HG03469 (cell line): Measurements from ENCODE around the gene OR6C6.
"Not testable (repeated sequence)": the region's sequence is repeated elsewhere in the genome, so short reads cannot be mapped to it uniquely, and the experiment has no call there.

Source experiments
- ATAC-seq: cut with Tn5 transposase; IDR thresholded peaks from one replicate; pipeline ENCODE4 v1.9.1; 2021; ENCODE audit warnings: mild to moderate bottlenecking, moderate library complexity, moderate number of reproducible peaks; ENCODE audit not compliant: unreplicated experiment

OR6C6 gene

DNA sequence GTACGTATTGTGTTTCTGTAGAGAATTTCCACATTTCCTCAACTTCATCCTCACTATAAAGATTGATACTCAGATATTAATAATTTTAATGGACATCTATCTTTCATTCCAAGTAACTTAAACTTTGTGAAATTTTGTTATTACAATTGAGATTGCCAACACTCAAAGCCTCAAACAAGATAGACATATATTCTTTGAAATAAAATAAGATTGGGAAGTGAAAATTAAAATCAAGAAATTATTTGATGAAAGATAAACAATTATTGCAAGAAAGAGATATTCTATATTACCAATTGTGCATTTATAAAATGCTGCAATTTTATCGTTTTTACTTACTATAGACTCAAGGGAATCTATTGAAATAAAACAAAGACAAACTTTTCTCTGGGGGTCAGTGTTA is at the start of gene OR6C6:
Gene OR6C6 (minus strand): TSS at position 101 of the 400 bp plus-strand sequence. CDS start 1,337 bp downstream, outside the sequence.
- no peak for ATAC-seq

DNA sequence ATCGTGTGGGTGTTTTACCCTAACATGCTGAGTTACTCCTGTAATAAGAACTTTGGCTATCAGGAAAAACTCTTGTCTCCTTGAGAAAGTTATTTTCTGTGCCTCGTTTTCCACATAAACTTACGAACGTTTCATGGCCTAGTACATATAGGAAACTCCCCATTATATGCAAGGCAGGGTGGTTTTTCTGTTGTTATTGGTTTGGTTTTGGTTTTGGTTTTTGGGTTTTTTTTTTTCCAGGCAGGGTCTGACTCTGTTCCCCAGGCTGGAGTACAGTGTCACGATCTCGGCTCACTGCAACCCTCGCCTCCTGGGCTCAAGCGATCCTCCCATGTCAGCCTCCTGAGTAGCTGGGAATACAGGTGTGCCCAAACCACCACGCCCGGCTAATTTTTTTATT is 39.6 kb upstream of the OR6C6 start:
- ATAC-seq, result no peak

DNA sequence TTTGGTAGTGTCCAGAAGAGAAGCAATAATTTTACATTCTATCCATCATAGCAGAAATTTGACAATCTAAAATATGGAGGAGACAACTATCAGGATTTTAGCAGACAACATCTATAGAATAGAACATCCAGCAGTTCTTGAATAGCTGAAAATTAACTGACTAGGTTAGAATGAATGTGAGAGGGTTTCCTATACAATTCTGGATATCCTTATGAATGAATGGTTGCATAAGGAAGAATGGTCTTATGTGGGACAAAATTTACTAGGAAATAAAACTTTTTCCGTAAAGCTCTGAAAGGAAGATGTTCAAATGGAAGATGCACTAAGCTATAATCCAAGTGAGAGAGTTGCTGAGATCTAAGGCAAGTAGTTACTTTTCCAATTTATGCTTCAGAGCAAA is 34.1 kb upstream of the OR6C6 start, which contains the start of gene OR6C3:
Gene OR6C3 (plus strand): TSS at position 301 of the 400 bp plus-strand sequence. CDS start 955 bp downstream, outside the sequence.
- no peak for ATAC-seq

DNA sequence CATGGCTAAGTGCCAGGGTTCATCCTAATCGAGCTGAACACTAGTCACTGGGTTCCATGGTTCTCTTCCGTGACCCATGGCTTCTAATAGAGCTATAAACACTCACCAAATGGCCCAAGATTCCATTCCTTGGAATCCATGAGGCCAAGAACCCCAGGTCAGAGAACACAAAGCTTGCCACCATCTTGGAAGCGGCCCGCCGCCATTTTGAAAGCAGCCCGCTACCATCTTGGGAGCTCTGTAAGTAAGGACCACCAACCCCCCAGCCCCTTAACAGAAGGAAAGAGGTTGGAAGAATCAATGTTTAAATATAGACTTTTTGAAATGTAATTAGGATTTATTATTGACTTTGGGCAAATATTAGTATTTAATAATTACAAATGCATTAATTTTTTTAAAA is 29.4 kb upstream of the OR6C6 start:
- ATAC-seq, result not testable (repeated sequence)

DNA sequence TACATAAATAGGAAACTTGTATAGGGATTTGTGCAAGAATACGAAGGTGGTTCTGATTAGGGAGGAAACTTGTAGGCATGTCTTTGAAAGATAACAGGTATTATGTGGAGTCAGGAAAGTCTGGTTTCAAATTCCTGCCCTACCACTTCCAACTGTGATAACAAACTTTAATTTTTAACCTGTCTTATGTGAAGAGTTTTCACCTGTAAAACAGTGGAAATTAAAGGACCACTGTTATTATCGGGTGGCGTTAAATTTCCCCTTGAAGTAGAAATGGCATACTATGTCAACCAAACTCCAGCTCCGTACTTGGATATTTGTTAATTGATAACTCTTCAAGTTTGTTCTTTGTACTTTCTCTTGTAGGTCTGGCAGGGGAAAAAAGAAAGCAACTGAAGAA is 23.8 kb upstream of the OR6C6 start:
- ATAC-seq, result no peak

DNA sequence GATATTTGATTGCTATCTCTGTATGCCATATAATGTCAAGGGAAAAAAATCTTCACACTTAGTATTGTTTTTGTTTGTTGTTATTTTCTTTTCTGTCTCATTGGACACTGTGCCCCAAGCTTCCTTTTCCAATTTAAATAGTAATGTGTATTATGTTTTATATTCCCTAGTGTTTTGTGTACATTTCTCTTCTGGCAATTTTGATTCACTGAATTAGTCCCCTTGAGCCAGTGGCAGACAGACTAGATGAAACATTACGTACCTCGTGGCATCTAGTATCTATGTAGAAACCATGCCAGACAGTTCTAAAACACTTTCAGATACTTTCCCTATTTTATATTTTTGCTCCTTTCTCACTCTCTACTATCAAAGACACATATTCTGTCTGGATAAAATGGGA is 17.7 kb upstream of the OR6C6 start, which contains the start of gene OR6C1:
Gene OR6C1 (plus strand): TSS at position 301 of the 400 bp plus-strand sequence. CDS start 6,257 bp downstream, outside the sequence.
- no peak for ATAC-seq

DNA sequence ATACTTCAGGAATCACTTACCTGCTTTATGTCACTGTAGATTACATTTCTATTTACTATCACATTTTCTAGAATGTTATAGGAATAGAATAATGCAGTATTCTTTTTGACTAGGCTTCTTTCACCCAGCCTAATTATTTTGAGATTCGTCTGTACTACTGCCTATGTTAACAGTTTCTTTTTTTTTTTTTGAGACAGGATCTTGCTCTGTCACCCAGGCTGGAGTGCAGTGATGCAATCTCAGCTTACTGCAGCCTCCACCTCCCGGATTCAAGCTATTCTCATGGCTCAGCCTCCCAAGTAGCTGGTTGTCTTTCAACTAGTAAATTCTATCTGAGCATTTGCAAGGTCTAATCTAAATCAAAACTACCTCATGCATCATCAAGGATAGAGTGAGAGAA is 6.4 kb downstream of the OR6C6 start:
- no peak for ATAC-seq

DNA sequence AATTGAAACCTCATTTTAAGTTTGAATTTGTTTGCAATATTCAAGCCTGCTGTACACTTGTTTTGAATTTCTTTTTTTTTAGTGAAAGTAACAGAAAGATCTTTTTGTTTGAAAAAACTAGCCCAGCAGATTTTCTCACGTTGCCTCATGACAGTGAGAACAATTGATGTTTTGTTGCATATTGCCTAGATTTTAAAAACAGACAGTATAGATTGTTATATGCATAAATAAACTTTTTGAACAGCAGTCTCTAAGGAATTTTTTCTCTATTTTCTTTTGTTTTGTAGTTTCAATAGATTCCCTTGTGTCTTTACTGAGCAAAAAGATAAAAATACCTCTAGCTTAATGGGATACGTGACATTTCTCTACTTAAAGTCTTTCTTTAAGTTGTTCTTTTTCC is 15.4 kb downstream of the OR6C6 start:
- ATAC-seq, result no peak

DNA sequence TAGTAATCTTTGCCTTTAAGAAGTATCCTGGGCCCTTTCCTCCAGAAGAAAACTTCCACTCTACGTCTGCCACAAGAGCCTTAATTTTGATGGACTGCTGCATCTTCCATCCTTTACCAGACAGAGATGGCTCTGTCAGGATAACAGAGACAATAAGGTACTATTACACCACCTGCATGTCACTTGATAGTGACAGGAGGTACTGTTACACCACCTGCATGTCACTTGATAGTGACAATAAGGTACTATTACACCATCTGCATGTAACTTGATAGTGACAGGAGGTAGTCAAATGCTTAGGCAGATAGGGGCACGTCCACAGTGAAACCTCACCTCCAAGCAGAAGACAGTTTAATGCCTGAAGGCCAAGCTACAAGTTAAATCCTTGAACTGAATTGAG is 38.1 kb downstream of the OR6C6 start:
- ATAC-seq, result no peak

DNA sequence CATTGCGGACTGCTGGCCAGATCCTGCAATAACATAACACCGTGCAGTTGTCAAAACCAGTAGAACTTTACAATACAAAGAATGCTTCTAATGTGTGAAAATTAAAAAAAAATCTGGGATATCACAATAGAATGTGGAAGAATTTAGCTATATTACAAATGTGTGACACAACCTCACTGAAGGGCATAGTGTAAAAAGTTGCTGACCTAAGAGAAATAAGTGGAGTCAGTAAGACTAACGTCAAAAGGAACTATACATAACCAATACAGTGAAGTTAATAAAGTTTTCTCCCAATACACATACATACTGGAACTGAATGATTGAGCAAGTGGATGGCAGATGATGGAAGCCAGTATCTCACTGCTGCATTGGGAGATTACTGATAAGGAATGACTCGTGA is 39.5 kb downstream of the OR6C6 start:
- no peak for ATAC-seq

DNA sequence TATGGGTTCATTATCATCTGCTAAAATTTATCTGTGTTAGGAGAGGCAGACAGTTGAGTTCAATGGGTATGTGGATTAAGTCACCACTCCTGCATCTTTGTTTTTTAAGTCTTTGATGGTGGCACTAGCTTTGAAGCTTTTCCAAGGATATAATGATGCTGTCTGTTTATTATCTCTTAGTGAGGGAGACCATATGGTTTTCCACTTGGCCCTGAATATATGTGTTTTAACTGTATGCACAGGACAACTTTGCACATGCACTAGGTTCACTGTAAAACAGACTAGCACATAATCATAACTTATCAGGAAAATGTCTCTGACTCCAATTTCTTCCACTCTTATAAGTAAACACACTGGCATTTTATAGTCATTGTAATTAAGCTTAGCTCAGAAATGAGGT is 43.1 kb downstream of the OR6C6 start:
- ATAC-seq, result no peak

DNA sequence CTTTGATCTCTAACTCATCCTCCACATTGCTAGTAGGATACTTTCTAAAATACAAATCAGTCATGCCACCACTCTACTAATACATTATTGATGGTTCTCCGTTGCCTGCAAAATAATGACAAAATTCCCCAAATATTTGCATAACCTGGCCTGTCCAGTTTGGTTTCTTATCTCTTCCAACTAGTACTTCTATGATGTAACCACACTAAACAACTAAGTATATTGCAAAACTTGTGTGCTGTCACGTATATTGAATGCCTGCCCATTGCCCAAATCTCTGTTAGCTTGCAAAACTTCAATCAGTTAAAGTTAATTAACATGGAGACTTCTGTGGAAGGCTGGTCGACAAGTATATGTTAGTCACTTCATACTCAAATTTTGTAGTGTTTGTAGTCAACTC is 45.4 kb downstream of the OR6C6 start:
- no peak for ATAC-seq

DNA sequence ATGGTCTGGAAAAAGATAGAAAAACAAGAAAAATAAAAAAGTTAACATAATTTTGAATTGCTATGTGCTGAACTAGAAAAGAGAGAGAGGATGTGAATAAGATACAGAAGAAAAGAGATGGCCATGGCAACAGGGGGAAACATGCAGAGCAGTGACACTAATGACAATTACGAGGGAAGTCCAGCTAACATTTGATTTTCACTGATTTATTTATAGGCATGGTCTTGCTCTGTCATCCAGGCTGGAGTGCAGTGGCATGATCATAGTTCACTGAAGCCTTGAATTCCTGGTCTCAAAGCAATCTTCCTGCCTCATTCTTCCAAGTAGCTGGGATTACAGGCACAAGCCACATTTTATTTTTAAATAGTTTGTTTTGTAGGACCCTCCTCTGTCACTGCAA is 50.2 kb downstream of the OR6C6 start:
- ATAC-seq, result no peak

DNA sequence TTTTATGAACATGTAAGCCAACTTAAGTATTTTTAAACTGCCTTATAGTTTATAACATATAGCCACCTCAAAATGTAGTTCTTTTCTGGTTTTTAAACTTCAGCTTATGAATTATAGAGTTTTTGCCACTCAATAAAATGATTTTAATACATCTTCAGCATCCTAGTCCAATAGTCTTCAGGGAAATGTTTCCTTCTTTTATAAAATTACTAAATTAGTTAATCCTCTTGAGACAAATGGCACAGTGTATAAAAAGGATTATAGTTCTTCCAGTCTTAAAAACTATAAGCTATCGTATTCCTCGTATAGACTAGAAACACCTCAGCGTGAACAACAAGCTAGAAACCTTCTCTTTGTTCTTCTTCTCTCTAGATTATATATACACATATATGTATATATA is 52.1 kb downstream of the OR6C6 start, which contains the start of gene OR6C74:
Gene OR6C74 (plus strand): TSS at position 301 of the 400 bp plus-strand sequence. CDS start 2,679 bp downstream, outside the sequence.
- no peak for ATAC-seq
